PFSK-1 (cell line): ENCODE measurements around the gene GPR15LG.

ENCODE experiments used
- FOXP2 ChIP-seq: optimal IDR thresholded peaks from 2 replicates; pipeline ENCODE3; 2011; ENCODE audit warnings: borderline replicate concordance, control low read depth, inconsistent platforms; ENCODE audit not compliant: insufficient read depth; ENCODE audit errors: extremely low read length, extremely low read depth
- POLR2AphosphoS5 ChIP-seq: IDR thresholded peaks from 2 replicates; pipeline ENCODE4 v1.6.1; 2012; ENCODE audit warnings: low read depth, mild to moderate bottlenecking, control low read depth, low read length, moderate library complexity
- REST ChIP-seq, 2 experiments: IDR thresholded peaks; 2 replicates each; pipeline versions ENCODE4 v1.6.1 to v1.8.0; 2011 to 2012; ENCODE audit warnings: low read depth in 2 of 2, low read length in 2 of 2, control low read depth in 1 of 2, inconsistent platforms in 1 of 2, mild to moderate bottlenecking in 1 of 2, moderate library complexity in 1 of 2; ENCODE audit not compliant: insufficient read depth in 1 of 2
- SIN3A ChIP-seq: IDR thresholded peaks from 2 replicates; pipeline ENCODE4 v1.6.1; 2012; ENCODE audit warnings: mild to moderate bottlenecking, low read length, moderate library complexity, borderline replicate concordance; ENCODE audit not compliant: insufficient read depth
- TAF1 ChIP-seq: IDR thresholded peaks from 2 replicates; pipeline ENCODE4 v1.6.1; 2012; ENCODE audit warnings: low read length, control low read depth, borderline replicate concordance; ENCODE audit not compliant: insufficient read depth

Gene GPR15LG

GRCh38 chr10:84230359-84230758 lies 56.8 kb downstream of the GPR15LG start:
- no peak for TF ChIP-seq SIN3A
- no peak for TF ChIP-seq FOXP2
- TF ChIP-seq POLR2AphosphoS5 = no peak
- TF ChIP-seq REST (IDR thresholded peaks at IDR 0.05; ENCODE audit: insufficient read depth in 1 of 2, low read depth in 2 of 2, low read length in 2 of 2) = no peak

- TF ChIP-seq TAF1 (no peak), POLR2AphosphoS5 (no peak), FOXP2 (no peak)
Observed at GRCh38 chr10:84232376-84232775, 58.8 kb downstream of the GPR15LG start.

GRCh38 chr10:84233940-84234339 lies 60.3 kb downstream of the GPR15LG start:
- TF ChIP-seq SIN3A (no peak), REST (IDR thresholded peaks at IDR 0.05; ENCODE audit: insufficient read depth in 1 of 2, low read depth in 2 of 2, low read length in 2 of 2) (no peak), TAF1 (no peak), FOXP2 (no peak), POLR2AphosphoS5 (no peak)

GRCh38 chr10:84234479-84234878 lies 60.9 kb downstream of the GPR15LG start:
- TF ChIP-seq FOXP2 (no peak), TAF1 (no peak), REST (IDR thresholded peaks at IDR 0.05; ENCODE audit: insufficient read depth in 1 of 2, low read depth in 2 of 2, low read length in 2 of 2) (no peak), SIN3A (no peak), POLR2AphosphoS5 (no peak)
